ENCODE measurements around the gene RCHY1.
A peak's percentile ranks its signal among the peaks of the same experiment; 100 is the strongest.
"Not testable (repeated sequence)": the region's sequence is repeated elsewhere in the genome, so short reads cannot be mapped to it uniquely, and the experiment has no call there.

The RCHY1 gene

GRCh38 chr4:75514131-75514948 is at the start of gene RCHY1, which contains the start of gene THAP6:
Gene RCHY1, minus strand, starts transcription at chr4:75514403. Its CDS starts 117 bp downstream, at chr4:75514286.
Gene THAP6, plus strand, starts transcription at chr4:75514473. Its CDS starts 980 bp downstream, at chr4:75515453.
- Histone ChIP-seq H3K9me3 (ENCODE audit: control insufficient read depth, low read length) (no peaks in the 10 kb centered on the region), H3K36me3 (ENCODE audit: control insufficient read depth, insufficient read depth, low read length) (no peaks in the 10 kb centered on the region), H3K9ac (ENCODE audit: low read length) (peak within 1 kb of the TSS; percentile 89), H3K4me1 (ENCODE audit: control insufficient read depth, insufficient read depth, low read length) (peaks cover 14% of the 10 kb centered on the region), H3K27me3 (ENCODE audit: control insufficient read depth, insufficient read depth, low read length) (no peaks in the 10 kb centered on the region), H3K4me3 (ENCODE audit: low read length) (peak within 1 kb of the TSS; percentile 81)

GRCh38 chr4:75561789-75562188 is 47.6 kb upstream of the RCHY1 start:
- Histone ChIP-seq H3K36me3 (ENCODE audit: control insufficient read depth, insufficient read depth, low read length) (no peaks in the 10 kb centered on the region), H3K4me1 (ENCODE audit: control insufficient read depth, insufficient read depth, low read length) (no peaks in the 10 kb centered on the region), H3K27me3 (ENCODE audit: control insufficient read depth, insufficient read depth, low read length) (no peaks in the 10 kb centered on the region), H3K4me3 (ENCODE audit: low read length) (no peak overlapping the region), H3K9ac (ENCODE audit: low read length) (no peak overlapping the region), H3K9me3 (ENCODE audit: control insufficient read depth, low read length) (no peaks in the 10 kb centered on the region)

- H3K9ac ChIP-seq (ENCODE audit: low read length): no peak overlapping the region
- no peaks in the 10 kb centered on the region for H3K27me3 ChIP-seq (ENCODE audit: control insufficient read depth, insufficient read depth, low read length)
- no peaks in the 10 kb centered on the region for H3K4me1 ChIP-seq (ENCODE audit: control insufficient read depth, insufficient read depth, low read length)
- no peak overlapping the region for H3K4me3 ChIP-seq (ENCODE audit: low read length)
- H3K9me3 ChIP-seq (ENCODE audit: control insufficient read depth, low read length): no peaks in the 10 kb centered on the region
- H3K36me3 ChIP-seq (ENCODE audit: control insufficient read depth, insufficient read depth, low read length): no peaks in the 10 kb centered on the region
Observed at GRCh38 chr4:75557696-75558095, 43.5 kb upstream of the RCHY1 start.

- no peaks in the 10 kb centered on the region for H3K9me3 ChIP-seq (ENCODE audit: control insufficient read depth, low read length)
- no peaks in the 10 kb centered on the region for H3K36me3 ChIP-seq (ENCODE audit: control insufficient read depth, insufficient read depth, low read length)
- no peak within 1 kb of the TSS for H3K9ac ChIP-seq (ENCODE audit: low read length)
- no peak within 1 kb of the TSS for H3K4me3 ChIP-seq (ENCODE audit: low read length)
- no peaks in the 10 kb centered on the region for H3K27me3 ChIP-seq (ENCODE audit: control insufficient read depth, insufficient read depth, low read length)
- H3K4me1 ChIP-seq (ENCODE audit: control insufficient read depth, insufficient read depth, low read length): no peaks in the 10 kb centered on the region
Observed at GRCh38 chr4:75555294-75556164, 41.3 kb upstream of the RCHY1 start, which contains the start of gene ODAPH. Gene ODAPH, plus strand, starts transcription at chr4:75556066. Its CDS starts 17 bp downstream, at chr4:75556083.

- no peaks in the 10 kb centered on the region for H3K36me3 ChIP-seq (ENCODE audit: control insufficient read depth, insufficient read depth, low read length)
- H3K9me3 ChIP-seq (ENCODE audit: control insufficient read depth, low read length): no peaks in the 10 kb centered on the region
- no peak overlapping the region for H3K9ac ChIP-seq (ENCODE audit: low read length)
- no peak overlapping the region for H3K4me3 ChIP-seq (ENCODE audit: low read length)
- H3K4me1 ChIP-seq (ENCODE audit: control insufficient read depth, insufficient read depth, low read length): no peaks in the 10 kb centered on the region
- H3K27me3 ChIP-seq (ENCODE audit: control insufficient read depth, insufficient read depth, low read length): no peaks in the 10 kb centered on the region
Observed at GRCh38 chr4:75552452-75552851, 38.2 kb upstream of the RCHY1 start.

- Histone ChIP-seq H3K27me3 (ENCODE audit: control insufficient read depth, insufficient read depth, low read length) (no peaks in the 10 kb centered on the region), H3K9me3 (ENCODE audit: control insufficient read depth, low read length) (no peaks in the 10 kb centered on the region), H3K4me3 (ENCODE audit: low read length) (no peak overlapping the region), H3K4me1 (ENCODE audit: control insufficient read depth, insufficient read depth, low read length) (no peaks in the 10 kb centered on the region), H3K36me3 (ENCODE audit: control insufficient read depth, insufficient read depth, low read length) (no peaks in the 10 kb centered on the region), H3K9ac (ENCODE audit: low read length) (no peak overlapping the region)
Observed at GRCh38 chr4:75549019-75549418, 34.8 kb upstream of the RCHY1 start.

- no peaks in the 10 kb centered on the region for H3K36me3 ChIP-seq (ENCODE audit: control insufficient read depth, insufficient read depth, low read length)
- H3K9me3 ChIP-seq (ENCODE audit: control insufficient read depth, low read length): no peaks in the 10 kb centered on the region
- no peak overlapping the region for H3K4me3 ChIP-seq (ENCODE audit: low read length)
- H3K27me3 ChIP-seq (ENCODE audit: control insufficient read depth, insufficient read depth, low read length): no peaks in the 10 kb centered on the region
- no peaks in the 10 kb centered on the region for H3K4me1 ChIP-seq (ENCODE audit: control insufficient read depth, insufficient read depth, low read length)
- no peak overlapping the region for H3K9ac ChIP-seq (ENCODE audit: low read length)
Observed at GRCh38 chr4:75547647-75548387, 33.6 kb upstream of the RCHY1 start.

- Histone ChIP-seq H3K4me1 (ENCODE audit: control insufficient read depth, insufficient read depth, low read length) (no peaks in the 10 kb centered on the region), H3K9ac (ENCODE audit: low read length) (no peak overlapping the region), H3K9me3 (ENCODE audit: control insufficient read depth, low read length) (no peaks in the 10 kb centered on the region), H3K36me3 (ENCODE audit: control insufficient read depth, insufficient read depth, low read length) (no peaks in the 10 kb centered on the region), H3K27me3 (ENCODE audit: control insufficient read depth, insufficient read depth, low read length) (no peaks in the 10 kb centered on the region), H3K4me3 (ENCODE audit: low read length) (no peak overlapping the region)
Observed at GRCh38 chr4:75545526-75545925, 31.3 kb upstream of the RCHY1 start.

GRCh38 chr4:75544870-75545269 is 30.7 kb upstream of the RCHY1 start:
- H3K27me3 ChIP-seq (ENCODE audit: control insufficient read depth, insufficient read depth, low read length): no peaks in the 10 kb centered on the region
- H3K4me3 ChIP-seq (ENCODE audit: low read length): no peak overlapping the region
- H3K9me3 ChIP-seq (ENCODE audit: control insufficient read depth, low read length): no peaks in the 10 kb centered on the region
- H3K4me1 ChIP-seq (ENCODE audit: control insufficient read depth, insufficient read depth, low read length): no peaks in the 10 kb centered on the region
- H3K9ac ChIP-seq (ENCODE audit: low read length): no peak overlapping the region
- H3K36me3 ChIP-seq (ENCODE audit: control insufficient read depth, insufficient read depth, low read length): no peaks in the 10 kb centered on the region

- H3K4me3 ChIP-seq (ENCODE audit: low read length); H3K9me3 ChIP-seq (ENCODE audit: control insufficient read depth, low read length); H3K9ac ChIP-seq (ENCODE audit: low read length); H3K27me3 ChIP-seq (ENCODE audit: control insufficient read depth, insufficient read depth, low read length); H3K4me1 ChIP-seq (ENCODE audit: control insufficient read depth, insufficient read depth, low read length); H3K36me3 ChIP-seq (ENCODE audit: control insufficient read depth, insufficient read depth, low read length): not testable (repeated sequence)
Observed at GRCh38 chr4:75544220-75544619, 30.0 kb upstream of the RCHY1 start.

- Histone ChIP-seq H3K36me3 (ENCODE audit: control insufficient read depth, insufficient read depth, low read length) (no peaks in the 10 kb centered on the region), H3K9ac (ENCODE audit: low read length) (no peak overlapping the region)
Observed at GRCh38 chr4:75542824-75543223, 28.6 kb upstream of the RCHY1 start.

More at GRCh38 chr4:75542824-75543223, 28.6 kb upstream of the RCHY1 start:
- Histone ChIP-seq H3K4me3 (ENCODE audit: low read length) (no peak overlapping the region), H3K9me3 (ENCODE audit: control insufficient read depth, low read length) (no peaks in the 10 kb centered on the region), H3K27me3 (ENCODE audit: control insufficient read depth, insufficient read depth, low read length) (no peaks in the 10 kb centered on the region), H3K4me1 (ENCODE audit: control insufficient read depth, insufficient read depth, low read length) (no peaks in the 10 kb centered on the region)
